Hepatocyte (in vitro differentiated cells): ENCODE data around the gene NUP210L. TPM values are rescaled to one million over a fixed set of nuclear protein-coding genes. Genes with fewer than 3 reads are reported as not detected.
"Not testable (repeated sequence)": the region's sequence is repeated elsewhere in the genome, so short reads cannot be mapped to it uniquely, and the experiment has no call there.

Source experiments
- DNase-seq: peaks from one replicate; pipeline ENCODE4 v3.0.0-alpha.2; 2016; ENCODE audit warnings: low spot score
- H2AFZ ChIP-seq: fragments of 200-600 bp; sonication (generic); 2 replicates; pipeline ENCODE4 v1.6.0; 2016; ENCODE audit warnings: antibody characterized with exemption, mild to moderate bottlenecking
- H3K27ac ChIP-seq: fragments of 200-600 bp; sonication (generic); 2 replicates; pipeline ENCODE4 v1.5.1; 2016; ENCODE audit warnings: mild to moderate bottlenecking
- H3K27me3 ChIP-seq: fragments of 200-600 bp; sonication (generic); 2 replicates; pipeline ENCODE4 v1.6.1; 2016
- H3K36me3 ChIP-seq: fragments of 200-600 bp; sonication (generic); replicated peaks from 2 replicates; pipeline ENCODE4 v1.5.1; 2016; ENCODE audit warnings: low read depth; ENCODE audit not compliant: insufficient read depth
- H3K4me1 ChIP-seq: fragments of 200-600 bp; sonication (generic); 2 replicates; pipeline ENCODE4 v1.5.1; 2016; ENCODE audit warnings: mild to moderate bottlenecking, moderate library complexity; ENCODE audit not compliant: insufficient read depth
- H3K4me2 ChIP-seq: fragments of 200-600 bp; sonication (generic); 2 replicates; pipeline ENCODE4 v1.6.0; 2016
- H3K4me3 ChIP-seq: fragments of 200-600 bp; sonication (generic); 2 replicates; pipeline ENCODE4 v1.5.1; 2016; ENCODE audit warnings: mild to moderate bottlenecking
- H3K79me2 ChIP-seq: fragments of 200-600 bp; sonication (generic); 2 replicates; pipeline ENCODE4 v1.6.0; 2017; ENCODE audit warnings: mild to moderate bottlenecking
- H3K9me2 ChIP-seq: fragments of 200-600 bp; sonication (generic); replicated peaks from 2 replicates; pipeline ENCODE4 v1.6.0; 2017; ENCODE audit warnings: mild to moderate bottlenecking; ENCODE audit not compliant: insufficient read depth
- H3K9me3 ChIP-seq: fragments of 200-600 bp; sonication (generic); 2 replicates; pipeline ENCODE4 v1.5.1; 2016; ENCODE audit warnings: low read depth, mild to moderate bottlenecking
- H4K20me1 ChIP-seq: fragments of 200-600 bp; sonication (generic); 2 replicates; pipeline ENCODE4 v1.6.0; 2016; ENCODE audit warnings: mild to moderate bottlenecking; ENCODE audit not compliant: insufficient read depth, poor library complexity, severe bottlenecking
- CTCF ChIP-seq: fragments of 200-600 bp; sonication (generic); IDR thresholded peaks from 2 replicates; pipeline ENCODE4 v1.5.1; 2016; ENCODE audit warnings: antibody characterized with exemption, mild to moderate bottlenecking; ENCODE audit not compliant: poor library complexity
- EZH2 ChIP-seq: fragments of 200-600 bp; sonication (generic); IDR thresholded peaks from 2 replicates; pipeline ENCODE4 v1.6.1; 2016; ENCODE audit warnings: antibody characterized with exemption, mild to moderate bottlenecking, borderline replicate concordance
- EZH2phosphoT487 ChIP-seq: fragments of 200-600 bp; sonication (generic); IDR thresholded peaks from one replicate; pipeline ENCODE4 v1.6.1; 2018; ENCODE audit warnings: antibody characterized with exemption, mild to moderate bottlenecking, low read depth, moderate library complexity; ENCODE audit not compliant: unreplicated experiment, severe bottlenecking
- WGBS: methylation state at CpG from one replicate; pipeline ENCODE4 v1.1.6; 2016; ENCODE audit warnings: low lambda C conversion rate; ENCODE audit errors: missing lambda C conversion rate; 5-methylcytosine and 5-hydroxymethylcytosine counted together
- polyA plus RNA-seq: library from polyadenylated mRNA; unstranded; fragments of >200 nt; fragmentation: Nextera tagmentation; extraction: Ambion mirVana; gene quantifications from 2 replicates; pipeline ENCODE4 v1.2.1, GENCODE V29; 2016
- total RNA-seq: library from RNA; depleted of rRNA; stranded (reverse); fragments of >200 nt; gene quantifications from 2 replicates; pipeline ENCODE4 v1.2.3, GENCODE V29; 2014

The NUP210L gene
- total and polyA plus RNA-seq, 2 experiments from 2014 or later = 0.03 TPM; not detected in 1

- Histone ChIP-seq H2AFZ (no peak overlapping the region), H3K4me3 (no peak overlapping the region), H3K36me3 (no peaks in the 10 kb centered on the region), H3K9me3 (no peaks in the 10 kb centered on the region), H3K27me3 (no peaks in the 10 kb centered on the region), H3K4me1 (no peaks in the 10 kb centered on the region), H4K20me1 (no peaks in the 10 kb centered on the region), H3K79me2 (no peaks in the 10 kb centered on the region), H3K9me2 (no peaks in the 10 kb centered on the region), H3K4me2 (no peak overlapping the region), H3K27ac (no peak overlapping the region)
- 98% methylated on average over 2 of the region's 2 CpGs for WGBS
- DNase-seq = no peak
- TF ChIP-seq CTCF = no peak
- TF ChIP-seq EZH2 = no peak
- TF ChIP-seq EZH2phosphoT487 = no peak
These were observed 21.6 kb downstream of the NUP210L start for GRCh38 chr1:154133256-154133655.

GRCh38 chr1:154129391-154129970 lies 25.4 kb downstream of the NUP210L start:
- Histone ChIP-seq H3K27me3 (no peaks in the 10 kb centered on the region), H3K36me3 (no peaks in the 10 kb centered on the region), H3K9me2 (no peaks in the 10 kb centered on the region), H3K4me2 (no peak overlapping the region), H3K79me2 (no peaks in the 10 kb centered on the region), H3K4me1 (no peaks in the 10 kb centered on the region), H3K27ac (no peak overlapping the region), H3K9me3 (no peaks in the 10 kb centered on the region), H3K4me3 (no peak overlapping the region), H4K20me1 (no peaks in the 10 kb centered on the region), H2AFZ (no peak overlapping the region)
- WGBS = 80% methylated on average over 2 of the region's 2 CpGs
- no peak for DNase-seq
- TF ChIP-seq CTCF (no peak), EZH2phosphoT487 (no peak), EZH2 (no peak)

GRCh38 chr1:154123205-154123604 lies 31.7 kb downstream of the NUP210L start:
- not testable (repeated sequence) for H3K27me3 ChIP-seq, H2AFZ ChIP-seq, H3K4me1 ChIP-seq, H3K9me2 ChIP-seq, H3K27ac ChIP-seq, H3K4me2 ChIP-seq, H3K4me3 ChIP-seq, H3K36me3 ChIP-seq, H3K9me3 ChIP-seq, DNase-seq, H4K20me1 ChIP-seq, H3K79me2 ChIP-seq
- 96% methylated on average over 11 of the region's 11 CpGs for WGBS

- Histone ChIP-seq H3K27me3 (no peaks in the 10 kb centered on the region), H3K9me2 (no peaks in the 10 kb centered on the region), H3K9me3 (no peaks in the 10 kb centered on the region), H3K79me2 (no peaks in the 10 kb centered on the region), H3K4me2 (no peak overlapping the region), H3K4me3 (no peak overlapping the region), H4K20me1 (no peaks in the 10 kb centered on the region), H3K36me3 (no peaks in the 10 kb centered on the region), H3K4me1 (no peaks in the 10 kb centered on the region), H3K27ac (no peak overlapping the region), H2AFZ (no peak overlapping the region)
- TF ChIP-seq EZH2phosphoT487 (no peak), CTCF (no peak), EZH2 (no peak)
- DNase-seq = no peak
- WGBS = 82% methylated on average over 5 of the region's 5 CpGs
These were observed 37.2 kb downstream of the NUP210L start for GRCh38 chr1:154117642-154118041.
